Measurements from ENCODE around the gene PRPH2. TPM values are rescaled to one million over a fixed set of nuclear protein-coding genes. Genes with fewer than 3 reads are reported as not detected.

PRPH2 gene
- polyA plus RNA-seq, 1 donor, result 2.6 TPM

Other genes with a start within 250 kb of the PRPH2 start
- 17.0 TPM for gene UBR2, start 158.6 kb downstream of the PRPH2 start, polyA plus RNA-seq (ENCODE audit: insufficient read length)
- 12.3 TPM for gene TBCC, start 23.5 kb upstream of the PRPH2 start, polyA plus RNA-seq (ENCODE audit: insufficient read length)
- 10.9 TPM for gene BICRAL, start 59.5 kb upstream of the PRPH2 start, polyA plus RNA-seq (ENCODE audit: insufficient read length)
- 78.8 TPM for gene RPL7L1, start 157.0 kb upstream of the PRPH2 start, polyA plus RNA-seq (ENCODE audit: insufficient read length)
- gene PTCRA, start 193.5 kb upstream of the PRPH2 start, polyA plus RNA-seq (ENCODE audit: insufficient read length), result not detected
- 23.6 TPM for gene CNPY3, start 206.9 kb upstream of the PRPH2 start, polyA plus RNA-seq (ENCODE audit: insufficient read length)
- 0.65 TPM for gene GNMT, start 238.2 kb upstream of the PRPH2 start, polyA plus RNA-seq (ENCODE audit: insufficient read length)

Measured in forelimb muscle (tissue), 1 donor.